Measurements from ENCODE around the gene ZNF385C. TPM values are rescaled to one million over a fixed set of nuclear protein-coding genes. Genes with fewer than 3 reads are reported as not detected.

ZNF385C gene
- total and polyA plus RNA-seq, 4 donors: 0.03 to 0.19 (median 0.06) TPM; not detected in 1

DNA sequence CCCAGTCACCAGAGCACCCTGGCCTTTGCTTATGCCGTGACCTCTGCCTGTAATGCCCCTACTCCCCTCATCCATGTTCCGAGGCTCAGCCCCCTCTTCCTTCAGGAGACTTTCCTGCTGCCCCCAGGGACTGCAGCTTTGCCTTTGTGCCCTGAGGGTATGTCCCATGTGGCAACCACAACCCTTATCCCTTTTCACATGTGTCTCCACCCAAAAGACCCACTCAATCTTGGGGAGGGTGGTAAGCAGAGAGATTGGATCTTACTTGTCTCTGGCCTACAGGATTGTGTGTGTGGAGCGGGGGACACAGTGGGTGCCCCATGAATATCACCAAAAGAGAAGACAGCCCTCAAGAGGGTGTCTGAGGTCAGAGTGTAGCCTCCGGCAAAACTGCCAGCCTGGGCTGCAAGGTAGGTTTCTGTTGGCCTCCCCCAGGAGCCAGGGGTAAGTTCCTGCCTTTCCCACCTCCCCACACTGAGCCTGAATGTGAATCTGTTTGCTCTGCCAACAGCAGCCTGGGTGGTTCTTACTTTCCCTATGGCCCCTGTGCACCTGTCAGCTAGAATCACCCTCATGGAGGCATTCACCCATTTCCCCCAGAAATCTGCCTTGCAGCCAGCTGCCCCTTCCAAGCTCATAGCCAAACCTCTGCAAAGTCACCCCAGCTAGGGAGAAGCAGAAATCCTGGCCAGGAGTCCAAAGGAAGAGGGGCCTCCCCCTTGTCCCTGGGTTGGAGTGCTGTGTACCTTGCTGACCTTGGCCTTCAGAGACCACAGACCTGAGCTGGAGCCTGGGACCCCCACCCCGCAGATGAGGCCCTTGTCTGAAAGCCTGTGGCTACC is 36.4 kb downstream of the ZNF385C start (continued):
- TF ChIP-seq, protein P1, sequence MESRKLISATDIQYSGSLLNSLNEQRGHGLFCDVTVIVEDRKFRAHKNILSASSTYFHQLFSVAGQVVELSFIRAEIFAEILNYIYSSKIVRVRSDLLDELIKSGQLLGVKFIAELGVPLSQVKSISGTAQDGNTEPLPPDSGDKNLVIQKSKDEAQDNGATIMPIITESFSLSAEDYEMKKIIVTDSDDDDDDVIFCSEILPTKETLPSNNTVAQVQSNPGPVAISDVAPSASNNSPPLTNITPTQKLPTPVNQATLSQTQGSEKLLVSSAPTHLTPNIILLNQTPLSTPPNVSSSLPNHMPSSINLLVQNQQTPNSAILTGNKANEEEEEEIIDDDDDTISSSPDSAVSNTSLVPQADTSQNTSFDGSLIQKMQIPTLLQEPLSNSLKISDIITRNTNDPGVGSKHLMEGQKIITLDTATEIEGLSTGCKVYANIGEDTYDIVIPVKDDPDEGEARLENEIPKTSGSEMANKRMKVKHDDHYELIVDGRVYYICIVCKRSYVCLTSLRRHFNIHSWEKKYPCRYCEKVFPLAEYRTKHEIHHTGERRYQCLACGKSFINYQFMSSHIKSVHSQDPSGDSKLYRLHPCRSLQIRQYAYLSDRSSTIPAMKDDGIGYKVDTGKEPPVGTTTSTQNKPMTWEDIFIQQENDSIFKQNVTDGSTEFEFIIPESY (IDR thresholded peaks at IDR 0.05): no peak
- no peak for TF ChIP-seq YY1 (IDR thresholded peaks at IDR 0.05)

GRCh38 chr17:42060231-42060630 is 38.0 kb downstream of the ZNF385C start:
- no peaks in the 10 kb centered on the region for H3K36me3 ChIP-seq (ENCODE audit: control insufficient read depth in 4 of 4, insufficient read depth in 3 of 4, low read depth in 1 of 4, low read length in 3 of 4)
- no peaks in the 10 kb centered on the region for H3K4me1 ChIP-seq (ENCODE audit: control insufficient read depth in 4 of 4, insufficient read depth in 4 of 4, low read length in 3 of 4)
- H3K9me3 ChIP-seq (ENCODE audit: control insufficient read depth in 4 of 4, low read length in 3 of 4): no peaks in the 10 kb centered on the region
- TF ChIP-seq GABPA (IDR thresholded peaks at IDR 0.05 in 1 of 2, conservative IDR thresholded peaks at IDR 0.05 in 1 of 2): no peak
- TF ChIP-seq HNF4A (conservative IDR thresholded peaks at IDR 0.05): no peak
- TF ChIP-seq ATF3 (IDR thresholded peaks at IDR 0.05): no peak
- no peak for TF ChIP-seq REST (IDR thresholded peaks at IDR 0.05)
- TF ChIP-seq RAD21 (IDR thresholded peaks at IDR 0.05): no peak
- H3K9ac ChIP-seq (ENCODE audit: low read depth in 1 of 2, low read length in 2 of 2): no peak overlapping the region
- no peak overlapping the region for H3K4me3 ChIP-seq (ENCODE audit: low read depth in 1 of 3, low read length in 3 of 3)
- DNase-seq (ENCODE audit: low spot score): no peak
- WGBS: 87% methylated on average over 4 of the region's 4 CpGs
- no peak overlapping the region for H3K27ac ChIP-seq (ENCODE audit: low read depth in 1 of 2, low read length in 2 of 2)
- no peaks in the 10 kb centered on the region for H3K27me3 ChIP-seq (ENCODE audit: control insufficient read depth in 4 of 4, insufficient read depth in 4 of 4, low read length in 3 of 4)

DNA sequence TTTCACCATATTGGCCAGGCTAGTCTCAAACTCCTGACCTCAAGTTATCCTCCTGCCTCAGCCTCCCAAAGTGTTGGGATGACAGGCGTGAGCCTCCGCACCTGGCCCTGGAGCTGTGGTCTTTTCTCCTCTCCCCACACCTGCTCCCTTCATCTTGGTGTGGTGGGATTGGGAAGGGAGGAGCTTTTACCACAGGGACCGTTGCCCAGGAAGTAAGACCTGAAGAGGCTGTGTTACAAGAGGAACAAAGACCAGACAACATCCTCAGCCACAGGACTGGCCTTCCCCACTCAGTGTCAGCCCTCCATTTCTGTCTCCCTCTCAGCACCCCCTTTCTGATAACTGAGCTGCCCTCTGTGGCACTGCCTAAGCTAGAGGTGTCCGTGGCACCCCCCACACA is 38.5 kb downstream of the ZNF385C start:
- no peak overlapping the region for H3K4me3 ChIP-seq (ENCODE audit: low read depth in 1 of 3, low read length in 3 of 3)
- H3K9ac ChIP-seq (ENCODE audit: low read depth in 1 of 2, low read length in 2 of 2): no peak overlapping the region
- 83% methylated on average over 4 of the region's 4 CpGs for WGBS
- H3K36me3 ChIP-seq (ENCODE audit: control insufficient read depth in 4 of 4, insufficient read depth in 3 of 4, low read depth in 1 of 4, low read length in 3 of 4): no peaks in the 10 kb centered on the region
- no peaks in the 10 kb centered on the region for H3K4me1 ChIP-seq (ENCODE audit: control insufficient read depth in 4 of 4, insufficient read depth in 4 of 4, low read length in 3 of 4)
- H3K27me3 ChIP-seq (ENCODE audit: control insufficient read depth in 4 of 4, insufficient read depth in 4 of 4, low read length in 3 of 4): no peaks in the 10 kb centered on the region
- no peak for DNase-seq (ENCODE audit: low spot score)
- H3K9me3 ChIP-seq (ENCODE audit: control insufficient read depth in 4 of 4, low read length in 3 of 4): no peaks in the 10 kb centered on the region
- no peak overlapping the region for H3K27ac ChIP-seq (ENCODE audit: low read depth in 1 of 2, low read length in 2 of 2)
- TF ChIP-seq REST (IDR thresholded peaks at IDR 0.05) (no peak), NR2F2 (IDR thresholded peaks at IDR 0.05) (no peak), GABPA (IDR thresholded peaks at IDR 0.05 in 1 of 2, conservative IDR thresholded peaks at IDR 0.05 in 1 of 2) (no peak), JUND (IDR thresholded peaks at IDR 0.05) (no peak), FOXA2 (IDR thresholded peaks at IDR 0.05) (no peak), HNF4G (IDR thresholded peaks at IDR 0.05) (no peak), SP1 (IDR thresholded peaks at IDR 0.05) (no peak), TAF1 (conservative IDR thresholded peaks at IDR 0.05) (no peak), EGR1 (IDR thresholded peaks at IDR 0.05; ENCODE audit: low read depth in 2 of 2) (no peak), CTCF (IDR thresholded peaks at IDR 0.05; ENCODE audit: low read depth, low read length, missing input control) (no peak), RAD21 (IDR thresholded peaks at IDR 0.05) (no peak), YY1 (IDR thresholded peaks at IDR 0.05) (no peak)
- TF ChIP-seq, protein P1 (IDR thresholded peaks at IDR 0.05): no peak
